CD14-positive monocyte (primary cell): ENCODE measurements around the gene AATK. TPM values are rescaled to one million over a fixed set of nuclear protein-coding genes. Genes with fewer than 3 reads are reported as not detected.

Source experiments
- DNase-seq, 3 donors: peaks; one replicate each; pipeline ENCODE4 v3.0.0-alpha.2; 2011 to 2022
- H2AFZ ChIP-seq: 2 replicates; pipeline ENCODE4 v1.6.0; 2012; ENCODE audit warnings: mild to moderate bottlenecking, low read depth, low read length, inconsistent platforms; ENCODE audit not compliant: insufficient read depth, poor library complexity, severe bottlenecking
- H3K27ac ChIP-seq, 2 donors: 1 replicate in 1 of 2; 2 replicates in 1 of 2; pipeline ENCODE4 v1.5.1; 2012 to 2013; ENCODE audit warnings: low read length in 2 of 2, control low read depth in 1 of 2, inconsistent platforms in 1 of 2, low read depth in 1 of 2, mild to moderate bottlenecking in 1 of 2
- H3K27me3 ChIP-seq, 2 donors: one replicate each; pipeline versions ENCODE4 v1.6.0 to v1.6.1; 2011 to 2013; ENCODE audit warnings: low read length in 2 of 2; ENCODE audit not compliant: control insufficient read depth in 2 of 2, insufficient read depth in 2 of 2
- H3K36me3 ChIP-seq, 2 donors: replicated peaks in 1 of 2; 1 replicate in 1 of 2; 2 replicates in 1 of 2; pipeline versions ENCODE4 v1.5.1 to v1.6.1; 2012 to 2013; ENCODE audit warnings: low read length in 2 of 2, control low read depth in 1 of 2, inconsistent platforms in 1 of 2, mild to moderate bottlenecking in 1 of 2; ENCODE audit not compliant: insufficient read depth in 2 of 2, control insufficient read depth in 1 of 2
- H3K4me1 ChIP-seq, 2 donors: 1 replicate in 1 of 2; 2 replicates in 1 of 2; pipeline versions ENCODE4 v1.5.1 to v1.6.1; 2012 to 2013; ENCODE audit warnings: low read length in 2 of 2, control low read depth in 1 of 2, inconsistent platforms in 1 of 2, mild to moderate bottlenecking in 1 of 2, moderate library complexity in 1 of 2; ENCODE audit not compliant: insufficient read depth in 2 of 2, control insufficient read depth in 1 of 2
- H3K4me2 ChIP-seq: replicated peaks from 2 replicates; pipeline ENCODE3; 2012; ENCODE audit warnings: low read length, moderate library complexity, mild to moderate bottlenecking; ENCODE audit not compliant: poor library complexity, severe bottlenecking; ENCODE audit errors: extremely low read depth
- H3K4me3 ChIP-seq, 3 experiments: fragments of 200-600 bp in 1 of 3; sonication (generic) in 1 of 3; replicated peaks in 1 of 3; 1 replicate in 2 of 3; 2 replicates in 1 of 3; pipeline ENCODE4 v1.5.1; 2011 to 2013; ENCODE audit warnings: low read length in 3 of 3, mild to moderate bottlenecking in 3 of 3, control low read depth in 2 of 3, low read depth in 2 of 3, inconsistent platforms in 1 of 3, moderate library complexity in 1 of 3
- H3K79me2 ChIP-seq: 2 replicates; pipeline ENCODE4 v1.6.0; 2012; ENCODE audit warnings: mild to moderate bottlenecking, control low read depth, inconsistent platforms, low read length, moderate library complexity; ENCODE audit not compliant: insufficient read depth
- H3K9ac ChIP-seq: 2 replicates; pipeline ENCODE4 v1.6.0; 2017; ENCODE audit warnings: low read length, mild to moderate bottlenecking; ENCODE audit not compliant: insufficient read depth, poor library complexity, severe bottlenecking
- H3K9me3 ChIP-seq, 2 donors: replicated peaks in 1 of 2; 1 replicate in 1 of 2; 2 replicates in 1 of 2; pipeline versions ENCODE4 v1.5.1 to v1.6.1; 2012 to 2013; ENCODE audit warnings: low read length in 2 of 2, control low read depth in 1 of 2; ENCODE audit not compliant: control insufficient read depth in 1 of 2, insufficient read depth in 1 of 2
- H4K20me1 ChIP-seq: 2 replicates; pipeline ENCODE4 v1.6.0; 2012; ENCODE audit warnings: mild to moderate bottlenecking, low read length, control low read depth, moderate library complexity; ENCODE audit not compliant: insufficient read depth
- H3K27ac Mint-ChIP-seq, 7 donors: one replicate each; pipeline ENCODE4 v1.8.0; 2020; ENCODE audit warnings: mild to moderate bottlenecking in 7 of 7, mixed read lengths in 7 of 7, moderate library complexity in 6 of 7, inconsistent platforms in 2 of 7
- H3K27me3 Mint-ChIP-seq, 3 donors: one replicate each; pipeline ENCODE4 v1.8.0; 2021 to 2022; ENCODE audit warnings: low read depth in 3 of 3, mild to moderate bottlenecking in 3 of 3, mixed read lengths in 3 of 3, moderate library complexity in 3 of 3, inconsistent platforms in 1 of 3
- H3K36me3 Mint-ChIP-seq, 2 donors: one replicate each; pipeline ENCODE4 v1.8.0; 2020; ENCODE audit warnings: mixed read lengths in 2 of 2, inconsistent platforms in 1 of 2, mild to moderate bottlenecking in 1 of 2
- H3K4me1 Mint-ChIP-seq: one replicate; pipeline ENCODE4 v1.8.0; 2020; ENCODE audit warnings: mild to moderate bottlenecking, mixed read lengths
- H3K4me3 Mint-ChIP-seq, 2 donors: one replicate each; pipeline ENCODE4 v1.8.0; 2020; ENCODE audit warnings: mild to moderate bottlenecking in 2 of 2, mixed read lengths in 2 of 2, moderate library complexity in 1 of 2
- H3K9me3 Mint-ChIP-seq, 7 donors: one replicate each; pipeline ENCODE4 v1.8.0; 2020 to 2022; ENCODE audit warnings: mixed read lengths in 7 of 7, mild to moderate bottlenecking in 6 of 7, moderate library complexity in 6 of 7, inconsistent platforms in 2 of 7
- WGBS: methylation state at CpG from one replicate; pipeline ENCODE4 v1.1.5; 2013; ENCODE audit warnings: missing lambda C conversion rate; ENCODE audit not compliant: insufficient coverage; 5-methylcytosine and 5-hydroxymethylcytosine counted together
- intact Hi-C, 2 donors: fragments of 100-400 bp; cut with micrococcal nuclease; formaldehyde crosslinking; loops; one replicate each; pipeline versions ENCODE4 v1.15.0 to v1.15.1; 2023
- polyA plus RNA-seq, 3 donors: library from polyadenylated mRNA; depleted of rRNA in 1 of 3; unstranded in 2 of 3; stranded (reverse) in 1 of 3; fragments of 300-500 nt in 2 of 3; fragments of >200 nt in 1 of 3; fragmentation: Illumina TruSeq in 2 of 3; gene quantifications; 1 replicate in 2 of 3; 2 replicates in 1 of 3; pipeline ENCODE4 v1.2.3, GENCODE V29; 2012 to 2021
- TF ChIP-seq, protein P1 (sequence below): fragments of 200-600 bp; IDR thresholded peaks from one replicate; pipeline ENCODE4 v1.8.0; 2022; ENCODE audit warnings: antibody characterized with exemption, mild to moderate bottlenecking

AATK gene
- polyA plus RNA-seq, 3 donors, result 0.93 to 15.3 (median 2.0) TPM

DNA sequence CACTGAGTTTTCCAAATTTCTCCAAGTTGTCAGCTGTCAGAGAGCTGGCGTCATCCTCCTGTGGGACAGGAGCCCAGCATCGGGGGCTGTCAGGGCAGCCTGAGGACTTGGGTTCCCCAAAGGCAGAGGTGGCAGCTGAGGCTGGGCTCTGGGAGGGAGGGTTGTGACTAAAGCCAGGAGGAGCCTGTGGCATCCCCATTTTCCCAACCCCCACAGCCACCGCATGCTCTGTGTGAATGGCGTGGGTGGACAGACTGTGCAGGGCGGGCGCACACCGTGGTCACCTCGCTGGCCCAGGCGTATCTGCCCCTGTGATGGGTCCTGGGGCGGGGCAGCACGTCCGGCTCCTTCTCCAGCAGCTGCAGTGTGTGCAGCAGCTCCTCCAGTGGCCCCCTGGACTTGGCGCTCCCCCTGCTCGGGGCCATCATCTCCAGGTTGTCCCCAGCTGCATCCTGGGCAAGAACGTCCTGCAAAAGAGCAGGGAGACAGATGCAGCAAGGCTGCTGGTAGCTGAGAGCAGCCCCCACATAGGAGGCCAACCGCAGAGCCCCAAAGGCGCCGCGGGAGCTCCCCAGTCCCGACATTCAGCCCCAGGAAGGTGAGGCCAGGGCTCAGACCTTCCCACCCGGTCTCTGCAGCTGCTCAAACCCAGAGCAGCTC is 31.9 kb upstream of the AATK start:
- Mint-ChIP-seq H3K9me3 (no peaks in the 10 kb centered on the region), H3K4me3 (no peak overlapping the region), H3K4me1 (peaks cover 2% of the 10 kb centered on the region), H3K27ac (no peak overlapping the region), H3K36me3 (peaks cover 10 to 33% of the 10 kb centered on the region in 2 donors), H3K27me3 (no peaks in the 10 kb centered on the region)
- Histone ChIP-seq H3K27me3 (no peaks in the 10 kb centered on the region), H3K27ac (no peak overlapping the region), H3K4me2 (no peak overlapping the region), H2AFZ (no peak overlapping the region), H3K36me3 (peaks cover 4 to 17% of the 10 kb centered on the region in 2 donors), H3K4me3 (no peak overlapping the region), H4K20me1 (no peaks in the 10 kb centered on the region), H3K79me2 (no peaks in the 10 kb centered on the region), H3K4me1 (peaks cover 2 to 4% of the 10 kb centered on the region in 2 donors), H3K9me3 (no peaks in the 10 kb centered on the region), H3K9ac (no peak overlapping the region)
- TF ChIP-seq, protein P1, sequence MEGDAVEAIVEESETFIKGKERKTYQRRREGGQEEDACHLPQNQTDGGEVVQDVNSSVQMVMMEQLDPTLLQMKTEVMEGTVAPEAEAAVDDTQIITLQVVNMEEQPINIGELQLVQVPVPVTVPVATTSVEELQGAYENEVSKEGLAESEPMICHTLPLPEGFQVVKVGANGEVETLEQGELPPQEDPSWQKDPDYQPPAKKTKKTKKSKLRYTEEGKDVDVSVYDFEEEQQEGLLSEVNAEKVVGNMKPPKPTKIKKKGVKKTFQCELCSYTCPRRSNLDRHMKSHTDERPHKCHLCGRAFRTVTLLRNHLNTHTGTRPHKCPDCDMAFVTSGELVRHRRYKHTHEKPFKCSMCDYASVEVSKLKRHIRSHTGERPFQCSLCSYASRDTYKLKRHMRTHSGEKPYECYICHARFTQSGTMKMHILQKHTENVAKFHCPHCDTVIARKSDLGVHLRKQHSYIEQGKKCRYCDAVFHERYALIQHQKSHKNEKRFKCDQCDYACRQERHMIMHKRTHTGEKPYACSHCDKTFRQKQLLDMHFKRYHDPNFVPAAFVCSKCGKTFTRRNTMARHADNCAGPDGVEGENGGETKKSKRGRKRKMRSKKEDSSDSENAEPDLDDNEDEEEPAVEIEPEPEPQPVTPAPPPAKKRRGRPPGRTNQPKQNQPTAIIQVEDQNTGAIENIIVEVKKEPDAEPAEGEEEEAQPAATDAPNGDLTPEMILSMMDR, result no peak
- intact Hi-C loops, result no loop called here
- WGBS, result 97% methylated on average over 20 of the region's 21 CpGs
- no peak for DNase-seq

DNA sequence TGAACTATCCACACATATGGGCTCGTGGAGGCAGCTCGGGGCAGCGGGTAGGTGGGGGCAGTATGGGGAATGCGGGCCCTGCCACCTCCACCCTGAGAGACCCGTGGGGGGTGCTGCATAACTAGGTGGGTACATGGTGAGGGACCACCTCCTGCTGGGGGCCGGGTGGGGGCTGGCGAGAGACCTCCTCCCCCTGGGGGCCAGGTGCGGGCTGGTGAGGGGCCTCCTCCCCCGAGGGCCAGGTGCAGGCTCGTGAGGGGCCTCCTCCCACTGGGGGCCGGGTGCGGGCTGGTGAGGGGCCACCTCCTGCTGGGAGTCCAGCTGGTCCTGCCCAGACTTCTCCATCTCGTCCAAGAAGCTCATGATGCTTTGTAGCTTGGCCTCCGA is 31.4 kb upstream of the AATK start:
- Histone ChIP-seq H3K4me2 (no peak overlapping the region), H3K9me3 (no peaks in the 10 kb centered on the region), H3K4me3 (no peak overlapping the region), H3K9ac (no peak overlapping the region), H3K27me3 (no peaks in the 10 kb centered on the region), H3K36me3 (peaks cover 4 to 18% of the 10 kb centered on the region in 2 donors), H3K79me2 (no peaks in the 10 kb centered on the region), H3K4me1 (peaks cover 2 to 4% of the 10 kb centered on the region in 2 donors), H4K20me1 (no peaks in the 10 kb centered on the region), H2AFZ (no peak overlapping the region), H3K27ac (no peak overlapping the region)
- Mint-ChIP-seq H3K4me1 (peaks cover 2% of the 10 kb centered on the region), H3K27ac (no peak overlapping the region), H3K4me3 (no peak overlapping the region), H3K9me3 (no peaks in the 10 kb centered on the region), H3K36me3 (peaks cover 10 to 29% of the 10 kb centered on the region in 2 donors), H3K27me3 (no peaks in the 10 kb centered on the region)
- DNase-seq, result no peak
- intact Hi-C loops, result no loop called here
- TF ChIP-seq, protein P1, result no peak
- 97% methylated on average over 9 of the region's 14 CpGs for WGBS
